AG04450 (cell line): ENCODE measurements around the gene SLC13A4. TPM values are rescaled to one million over a fixed set of nuclear protein-coding genes. Genes with fewer than 3 reads are reported as not detected.

Experiments used
- CTCF ChIA-PET: fragments of 300-600, 350-600 bp; formaldehyde crosslinking; extraction: SDS; loops from one replicate; lab custom pipeline; 2022; ENCODE audit warnings: antibody characterized with exemption, inconsistent platforms; lab: Charles Lee
- POLR2A ChIA-PET: fragments of 350-600 bp; formaldehyde crosslinking; extraction: SDS; loops from one replicate; lab custom pipeline; 2021; ENCODE audit warnings: antibody characterized with exemption, inconsistent platforms; lab: Yijun Ruan, JAX
- DNase-seq: peaks from one replicate; pipeline ENCODE4 v3.0.0-alpha.2; 2011; ENCODE audit warnings: low read depth, low spot score
- H3K27ac ChIP-seq: one replicate; pipeline ENCODE4 v1.5.1; 2012; ENCODE audit warnings: low read depth, low read length, control low read depth
- H3K27me3 ChIP-seq: one replicate; pipeline ENCODE4 v1.6.0; 2012; ENCODE audit warnings: low read length; ENCODE audit not compliant: control insufficient read depth, insufficient read depth
- H3K4me3 ChIP-seq: 2 replicates; pipeline ENCODE4 v1.5.1; 2011; ENCODE audit warnings: mild to moderate bottlenecking, low read depth, low read length, control low read depth
- H3K9me3 ChIP-seq: 2 replicates; pipeline ENCODE4 v1.5.1; 2012; ENCODE audit warnings: low read length; ENCODE audit not compliant: control insufficient read depth, insufficient read depth
- polyA plus RNA-seq: library from polyadenylated mRNA; depleted of rRNA; stranded (reverse); fragments of >200 nt; gene quantifications from 2 replicates; pipeline ENCODE4 v1.2.3, GENCODE V29; 2011
- TF ChIP-seq, protein P1 (sequence below): IDR thresholded peaks from 2 replicates; pipeline ENCODE4 v1.5.1; 2011; ENCODE audit warnings: low read depth, low read length, control low read depth, inconsistent platforms

The SLC13A4 gene
- polyA plus RNA-seq, 1 experiment = 0.09 TPM

- TF ChIP-seq, protein P1, sequence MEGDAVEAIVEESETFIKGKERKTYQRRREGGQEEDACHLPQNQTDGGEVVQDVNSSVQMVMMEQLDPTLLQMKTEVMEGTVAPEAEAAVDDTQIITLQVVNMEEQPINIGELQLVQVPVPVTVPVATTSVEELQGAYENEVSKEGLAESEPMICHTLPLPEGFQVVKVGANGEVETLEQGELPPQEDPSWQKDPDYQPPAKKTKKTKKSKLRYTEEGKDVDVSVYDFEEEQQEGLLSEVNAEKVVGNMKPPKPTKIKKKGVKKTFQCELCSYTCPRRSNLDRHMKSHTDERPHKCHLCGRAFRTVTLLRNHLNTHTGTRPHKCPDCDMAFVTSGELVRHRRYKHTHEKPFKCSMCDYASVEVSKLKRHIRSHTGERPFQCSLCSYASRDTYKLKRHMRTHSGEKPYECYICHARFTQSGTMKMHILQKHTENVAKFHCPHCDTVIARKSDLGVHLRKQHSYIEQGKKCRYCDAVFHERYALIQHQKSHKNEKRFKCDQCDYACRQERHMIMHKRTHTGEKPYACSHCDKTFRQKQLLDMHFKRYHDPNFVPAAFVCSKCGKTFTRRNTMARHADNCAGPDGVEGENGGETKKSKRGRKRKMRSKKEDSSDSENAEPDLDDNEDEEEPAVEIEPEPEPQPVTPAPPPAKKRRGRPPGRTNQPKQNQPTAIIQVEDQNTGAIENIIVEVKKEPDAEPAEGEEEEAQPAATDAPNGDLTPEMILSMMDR = no peak
- peaks cover 3% of the 10 kb centered on the region; the same call in 1 of the 2 replicates for H3K9me3 ChIP-seq
- DNase-seq = no peak
- H3K27me3 ChIP-seq = no peaks in the 10 kb centered on the region
- H3K27ac ChIP-seq = peak overlapping the region; percentile 21
- CTCF ChIA-PET = interaction anchor here (0.7 to 1.4 kb wide), 3 partner anchors 9 to 34 kb away, joined by 3 to 7 read pairs (median 3); no protein-coding TSS in a partner anchor
- no peak overlapping the region for H3K4me3 ChIP-seq
- POLR2A ChIA-PET = interaction anchor here (1.4 kb wide), 1 partner anchor 44 kb away, joined by 4 read pairs; the partner anchor contains the start of gene STMP1
These were observed 21.0 kb downstream of the SLC13A4 start for GRCh38 chr7:135706858-135707569.

DNA sequence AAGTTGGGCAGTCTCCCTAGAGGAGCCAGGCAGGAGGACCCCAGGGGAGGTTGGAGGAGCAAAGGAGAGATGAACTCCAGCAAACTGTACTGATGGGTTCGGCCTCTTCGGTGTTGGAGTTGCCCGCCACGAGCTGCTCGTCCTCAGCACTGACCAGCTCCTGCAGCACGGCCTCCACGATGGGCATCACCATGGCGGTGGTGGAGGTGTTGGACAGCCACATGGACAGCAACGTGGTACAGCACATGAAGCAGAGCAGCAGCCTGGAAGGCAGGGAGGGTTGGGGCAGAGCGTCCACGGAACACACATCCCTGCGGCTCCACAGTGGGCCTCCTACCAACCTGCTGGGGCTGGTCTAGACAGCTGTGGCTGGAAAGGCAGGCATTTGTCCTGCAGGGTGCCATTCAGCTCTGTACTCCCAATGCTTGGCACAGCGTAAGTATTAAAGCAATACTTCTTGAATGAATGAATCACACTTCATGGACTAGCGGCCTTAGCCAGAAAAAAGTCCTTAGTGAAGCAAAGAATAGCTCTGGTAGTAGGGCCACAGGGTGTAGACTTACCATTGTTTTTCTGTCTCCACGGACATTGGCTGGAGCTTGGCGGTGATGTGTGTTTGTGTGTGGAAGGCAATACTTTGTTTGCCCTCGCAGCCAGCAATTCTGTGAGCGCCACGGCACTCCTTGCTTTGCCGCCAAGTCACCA is 21.8 kb downstream of the SLC13A4 start:
- Histone ChIP-seq H3K4me3 (no peak overlapping the region), H3K27ac (peak overlapping the region; percentile 21), H3K27me3 (no peaks in the 10 kb centered on the region), H3K9me3 (peaks cover 3% of the 10 kb centered on the region; the same call in 1 of the 2 replicates)
- POLR2A ChIA-PET = interaction anchor here (0.5 to 1.4 kb wide), 2 partner anchors 44 to 79 kb away, joined by 3 to 4 read pairs; partner anchors contain the start of gene STMP1
- DNase-seq = no peak
- CTCF ChIA-PET = interaction anchor here (1.2 to 1.4 kb wide), 2 partner anchors 31 to 33 kb away, joined by 3 to 7 read pairs; no protein-coding TSS in a partner anchor
- TF ChIP-seq, protein P1 = no peak

DNA sequence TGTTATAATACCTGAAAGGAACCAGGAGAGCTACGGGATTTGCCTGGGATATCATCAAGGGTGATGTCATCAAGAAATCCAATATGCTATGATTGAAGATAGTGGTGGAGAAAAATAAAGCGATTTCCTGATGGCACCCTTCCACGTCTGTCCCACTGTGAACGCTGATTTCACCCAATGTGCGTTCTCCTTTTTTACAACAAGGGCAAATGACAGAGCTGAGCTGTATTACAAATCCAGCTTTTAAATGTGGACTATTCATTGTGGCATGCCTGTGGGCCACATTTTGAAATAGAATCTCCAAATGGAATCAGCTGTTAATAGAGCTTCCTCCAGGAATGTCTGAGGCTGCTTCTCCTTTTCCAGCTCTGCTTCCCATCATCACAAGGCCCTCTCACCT is 23.3 kb downstream of the SLC13A4 start:
- TF ChIP-seq, protein P1 = no peak
- H3K27me3 ChIP-seq = no peaks in the 10 kb centered on the region
- POLR2A ChIA-PET = no interaction called here
- H3K4me3 ChIP-seq = no peak overlapping the region
- no peak for DNase-seq
- no peak overlapping the region for H3K27ac ChIP-seq
- CTCF ChIA-PET = interaction anchor here (0.9 to 1.3 kb wide), 3 partner anchors 9 to 32 kb away, joined by 3 to 9 read pairs (median 4); no protein-coding TSS in a partner anchor
- peaks cover 3% of the 10 kb centered on the region; the same call in 1 of the 2 replicates for H3K9me3 ChIP-seq

- TF ChIP-seq, protein P1 = no peak
- Histone ChIP-seq H3K27me3 (no peaks in the 10 kb centered on the region), H3K4me3 (no peak overlapping the region), H3K27ac (no peak overlapping the region), H3K9me3 (peaks cover 3% of the 10 kb centered on the region; the same call in 1 of the 2 replicates)
- ChIA-PET POLR2A (no interaction called here), CTCF (interaction anchor here (1.0 to 1.3 kb wide), 2 partner anchors 10 to 31 kb away, joined by 4 to 9 read pairs; no protein-coding TSS in a partner anchor)
- DNase-seq = no peak
These were observed 23.9 kb downstream of the SLC13A4 start for GRCh38 chr7:135704074-135704473.
